ENCODE results near the gene LGALSL.

The LGALSL gene

GRCh38 chr2:64471600-64471999 is 17.6 kb downstream of the LGALSL start:
- DNase-seq (ENCODE audit: low spot score), result no peak

DNA sequence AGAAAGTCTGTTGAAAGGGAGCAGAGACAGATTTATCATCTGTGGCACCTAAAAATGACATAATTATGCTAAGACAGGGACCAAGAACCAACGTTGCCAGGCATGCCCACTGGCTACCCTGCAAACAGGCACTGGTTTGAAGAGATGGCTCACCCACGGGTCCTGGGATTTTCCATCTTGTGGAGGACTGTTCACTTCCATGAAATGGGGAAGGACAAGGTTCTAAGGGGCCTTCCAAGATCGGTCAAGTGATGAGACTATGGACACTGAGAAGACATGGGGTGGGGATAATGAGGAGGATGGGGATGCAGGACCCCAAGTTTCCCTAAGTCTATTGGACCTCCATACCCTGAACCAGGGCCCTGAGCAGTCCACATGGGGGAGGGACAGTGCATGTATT is 18.9 kb downstream of the LGALSL start:
- no peak for DNase-seq (ENCODE audit: low spot score)

- DNase-seq (ENCODE audit: low spot score), result no peak
Measured at GRCh38 chr2:64474121-64474571, 20.2 kb downstream of the LGALSL start.

DNA sequence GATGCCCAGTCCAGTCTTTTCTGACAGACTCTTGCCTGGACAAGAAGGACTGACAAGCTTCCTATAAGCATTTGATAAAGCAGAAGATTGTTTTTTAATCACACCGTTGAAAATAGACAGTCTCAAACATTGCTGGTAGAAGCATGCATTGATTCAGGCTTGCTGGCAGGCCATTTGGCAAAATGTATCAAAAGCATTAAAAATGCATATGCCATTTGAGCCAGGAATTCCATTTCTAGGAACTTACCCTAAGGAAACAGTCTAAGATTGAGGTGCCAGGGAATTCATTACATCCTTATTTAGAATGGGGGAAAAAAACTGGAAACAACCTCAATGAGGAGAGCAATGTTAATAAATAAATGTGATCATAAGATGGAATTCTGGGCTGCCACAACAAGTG is 20.7 kb downstream of the LGALSL start:
- no peak for DNase-seq (ENCODE audit: low spot score)

GRCh38 chr2:64477037-64477436 is 23.1 kb downstream of the LGALSL start:
- no peak for DNase-seq (ENCODE audit: low spot score)

GRCh38 chr2:64477979-64478378 is 24.0 kb downstream of the LGALSL start:
- DNase-seq (ENCODE audit: low spot score), result no peak

DNA sequence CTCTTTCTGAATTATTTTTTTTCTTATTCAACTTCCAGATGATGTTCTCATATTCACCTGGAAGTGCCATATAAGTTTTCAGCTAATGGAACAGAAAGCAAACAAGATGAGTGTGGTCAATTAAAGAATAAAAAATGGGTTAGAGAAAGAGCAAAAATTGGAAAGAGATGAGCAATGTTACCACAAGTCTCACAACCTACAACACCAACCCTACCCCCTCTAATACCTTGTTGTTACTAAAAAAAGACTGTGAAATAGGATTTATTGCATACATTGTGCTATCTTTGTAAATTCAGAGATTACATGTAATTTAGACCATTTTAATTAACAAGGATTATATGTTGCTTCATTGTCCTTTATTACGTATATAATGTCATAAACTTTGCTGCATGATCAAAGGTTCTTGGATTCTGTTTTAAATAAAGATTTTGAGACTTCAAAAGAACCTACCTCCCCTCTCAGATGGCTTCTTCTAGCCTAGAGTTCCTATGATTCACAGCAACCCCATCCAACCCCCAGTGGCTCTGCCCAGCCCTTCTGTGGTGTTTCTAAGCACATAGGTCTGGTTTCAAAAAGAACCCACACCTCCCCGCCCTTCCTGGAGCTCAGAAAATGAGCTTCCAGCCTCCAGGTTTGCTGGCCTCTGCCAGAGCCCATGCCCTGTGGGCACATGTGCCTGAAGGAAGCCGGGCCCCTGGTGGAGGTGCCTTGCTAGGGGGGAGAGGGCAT is 24.7 kb downstream of the LGALSL start:
- DNase-seq (ENCODE audit: low spot score), result no peak

DNA sequence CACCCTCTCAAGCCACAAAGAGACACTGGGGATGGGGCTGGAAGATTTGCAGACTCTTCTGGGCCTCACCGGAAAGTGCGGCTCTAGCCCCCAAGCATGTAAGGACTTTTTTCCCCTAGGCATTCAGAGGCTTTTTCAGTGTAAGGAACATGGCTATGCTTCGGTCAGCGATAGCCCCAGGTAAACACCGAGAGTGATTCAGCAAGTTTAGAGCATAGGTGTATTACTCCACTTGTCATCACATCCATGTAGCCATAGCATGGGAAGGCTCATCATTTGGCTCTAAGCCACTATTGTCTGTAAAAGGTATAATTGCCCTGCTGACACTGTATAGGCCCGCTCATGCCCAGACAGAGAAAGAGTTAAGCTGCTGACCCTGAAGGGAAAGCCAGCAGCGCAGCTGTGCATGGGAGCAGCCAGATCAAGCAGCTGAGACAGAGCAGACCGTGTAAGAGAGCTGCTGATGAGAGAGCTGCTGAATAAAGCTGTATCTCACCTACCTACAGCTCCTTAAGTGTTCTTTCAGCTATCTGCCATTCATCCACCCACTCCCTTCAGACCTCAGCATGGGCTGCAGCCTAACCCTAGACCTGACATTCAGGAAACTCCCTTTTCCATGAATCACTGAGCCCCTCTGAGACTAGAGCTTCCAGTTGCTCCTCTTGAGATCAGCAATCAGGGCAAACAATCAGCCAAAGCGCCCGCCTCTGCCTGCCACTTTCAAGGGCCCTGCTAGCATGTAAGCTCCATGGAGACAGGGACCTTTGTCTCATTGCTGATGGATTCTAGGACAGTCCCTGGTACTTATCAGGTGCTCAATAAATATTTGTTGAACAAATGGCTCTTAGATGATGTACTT is 25.5 kb downstream of the LGALSL start:
- no peak for DNase-seq (ENCODE audit: low spot score)

- DNase-seq (ENCODE audit: low spot score), result no peak
Measured at GRCh38 chr2:64481665-64482064, 27.7 kb downstream of the LGALSL start.

DNA sequence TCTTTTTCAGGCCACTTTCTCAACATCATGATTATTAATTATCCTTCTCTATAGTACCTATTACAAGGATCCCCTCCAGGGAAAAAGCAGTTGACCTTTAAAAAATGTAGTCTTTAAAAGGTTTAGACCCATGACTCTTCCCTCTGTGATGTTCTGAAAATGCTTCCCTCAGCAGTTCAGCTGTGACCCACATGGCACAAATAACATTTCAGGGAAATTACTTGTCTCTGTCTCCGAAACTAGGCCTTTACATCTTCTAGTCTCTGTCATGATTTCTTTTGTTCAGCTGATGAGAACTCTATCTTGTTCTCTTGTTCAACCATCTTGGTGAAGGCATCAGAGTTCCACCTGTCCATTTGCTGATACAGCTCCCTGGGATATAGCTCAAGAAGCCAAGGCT is 28.3 kb downstream of the LGALSL start:
- DNase-seq (ENCODE audit: low spot score), result no peak

- no peak for DNase-seq (ENCODE audit: low spot score)
Measured at GRCh38 chr2:64482765-64483504, 29.0 kb downstream of the LGALSL start.

DNA sequence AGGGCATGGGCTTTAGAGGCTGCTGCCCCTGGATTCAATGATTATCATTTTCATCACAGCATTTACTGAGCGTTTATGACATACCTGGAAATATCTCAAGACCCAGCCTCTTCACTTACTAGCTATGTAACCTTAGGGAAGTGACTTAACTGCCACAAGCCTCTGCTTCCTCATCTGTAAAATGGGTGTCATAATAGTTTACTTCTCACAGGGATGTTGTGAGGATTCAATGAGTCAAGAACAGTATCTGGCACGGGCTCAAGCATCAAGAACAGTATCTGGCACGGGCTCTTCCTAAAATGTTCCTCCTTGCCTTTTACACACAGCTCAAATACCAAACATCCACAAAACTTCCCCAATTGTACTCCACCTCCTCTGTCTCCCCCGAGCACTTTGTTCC is 31.4 kb downstream of the LGALSL start:
- DNase-seq (ENCODE audit: low spot score), result no peak

DNA sequence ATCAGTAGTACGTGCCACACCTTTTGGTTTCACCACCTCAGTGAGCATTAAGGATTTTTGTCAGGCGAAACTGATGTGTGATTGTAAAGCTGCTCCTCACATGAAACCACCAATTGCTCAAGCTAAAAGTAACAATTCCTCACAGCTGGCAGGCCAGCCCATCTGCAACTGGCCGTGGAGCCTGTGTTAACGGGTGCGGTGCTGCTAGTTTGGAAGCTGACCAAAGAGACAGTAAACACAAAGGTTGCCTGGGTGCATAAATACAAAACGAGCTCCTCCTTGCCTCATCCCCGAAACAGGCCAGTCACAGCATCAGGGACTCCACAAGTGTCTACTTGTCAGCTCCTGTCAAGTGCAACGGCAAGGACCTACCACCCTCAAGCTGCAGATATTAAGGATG is 32.0 kb downstream of the LGALSL start:
- no peak for DNase-seq (ENCODE audit: low spot score)

DNA sequence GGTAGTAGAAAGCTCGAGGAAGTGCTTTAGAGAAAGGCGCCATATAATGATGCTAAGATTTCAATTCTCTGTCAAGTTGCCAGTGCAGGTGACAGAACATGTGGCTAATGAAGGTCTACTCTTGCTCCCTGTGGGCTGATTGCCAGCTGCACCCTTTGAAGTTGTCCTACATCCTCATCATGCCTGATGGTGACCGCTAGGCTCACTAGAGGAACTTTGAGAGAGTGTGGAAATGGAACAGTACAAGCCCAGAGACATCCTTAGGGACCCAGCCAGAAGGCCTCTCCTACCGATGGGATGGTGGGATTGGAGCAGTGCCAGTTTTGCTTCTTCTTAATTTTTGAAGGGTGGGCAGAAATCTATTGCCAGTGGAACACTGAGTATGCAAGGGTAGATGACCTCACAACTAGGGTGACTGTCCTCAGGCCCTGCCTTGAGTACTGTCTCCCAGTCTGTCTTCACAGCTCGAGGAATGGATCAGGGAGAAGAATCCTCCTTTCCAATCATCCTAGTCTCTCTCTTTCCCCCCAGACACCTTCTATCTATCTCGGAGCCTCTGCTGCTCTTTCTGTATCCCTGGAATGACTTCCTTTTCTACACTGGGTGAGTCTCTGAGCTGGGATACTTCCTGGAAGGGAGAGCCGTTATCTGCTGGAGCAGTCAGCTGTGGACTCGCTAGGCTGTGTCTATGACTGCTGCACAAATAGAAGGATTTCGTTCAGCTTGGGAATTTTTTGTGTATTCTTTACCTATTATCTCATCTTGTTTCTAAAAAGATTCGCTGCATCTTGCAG is 33.5 kb downstream of the LGALSL start:
- no peak for DNase-seq (ENCODE audit: low spot score)

- DNase-seq (ENCODE audit: low spot score), result peak; percentile 81
Measured at GRCh38 chr2:64488050-64488974, 34.4 kb downstream of the LGALSL start.

DNA sequence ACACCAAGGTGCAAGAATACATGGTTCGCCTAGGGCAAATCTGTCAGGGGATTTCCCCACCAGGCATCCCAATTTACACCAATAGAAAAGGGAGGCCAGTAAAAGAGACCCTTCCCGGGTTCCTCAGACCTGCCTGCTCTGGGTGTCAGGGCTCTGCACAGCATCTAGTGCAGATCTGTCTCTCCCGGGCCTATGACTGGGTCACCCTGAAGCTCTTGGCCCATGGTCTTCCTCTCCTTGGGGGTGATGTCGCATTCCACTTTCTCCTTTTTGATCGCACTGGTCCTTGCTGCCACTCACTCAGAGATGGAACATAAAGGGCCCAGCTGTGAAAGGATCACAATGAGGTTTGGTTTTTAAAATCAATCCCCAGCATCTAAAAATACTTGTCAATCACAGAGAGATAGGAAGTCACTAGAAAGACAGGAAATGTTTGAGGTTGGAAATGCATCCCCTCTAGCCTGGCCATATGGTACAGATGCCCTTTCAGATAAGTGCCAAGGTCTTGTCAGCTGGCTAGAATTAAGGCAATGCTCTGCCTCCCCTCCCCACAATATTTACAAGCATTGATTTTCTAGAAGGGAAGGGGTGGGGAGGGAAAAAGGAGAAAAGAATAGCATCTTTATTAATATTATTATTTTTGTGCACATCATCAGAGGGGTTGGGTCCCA is 35.3 kb downstream of the LGALSL start:
- DNase-seq (ENCODE audit: low spot score), result no peak

GRCh38 chr2:64491426-64491825 is 37.5 kb downstream of the LGALSL start:
- no peak for DNase-seq (ENCODE audit: low spot score)

GRCh38 chr2:64492272-64492671 is 38.3 kb downstream of the LGALSL start:
- no peak for DNase-seq (ENCODE audit: low spot score)

DNA sequence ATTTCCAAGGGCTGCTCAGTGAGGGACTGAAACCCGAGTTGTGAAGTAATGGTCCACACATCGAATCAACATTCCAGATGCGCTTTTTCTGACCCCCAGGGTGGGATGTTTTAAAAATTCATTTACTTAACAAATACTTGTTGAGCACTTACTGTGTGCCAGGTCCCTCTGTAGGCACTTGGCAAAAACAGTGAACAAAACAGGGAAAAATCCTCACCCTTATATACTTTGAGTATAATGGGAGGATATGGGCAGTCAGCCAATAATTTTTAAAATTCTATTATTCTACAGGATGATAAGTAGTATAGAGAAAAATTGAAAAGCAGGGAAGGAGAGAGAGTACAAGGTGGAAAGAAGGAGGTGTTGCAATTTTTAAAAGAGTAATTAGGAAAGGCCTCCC is 38.9 kb downstream of the LGALSL start:
- no peak for DNase-seq (ENCODE audit: low spot score)

DNA sequence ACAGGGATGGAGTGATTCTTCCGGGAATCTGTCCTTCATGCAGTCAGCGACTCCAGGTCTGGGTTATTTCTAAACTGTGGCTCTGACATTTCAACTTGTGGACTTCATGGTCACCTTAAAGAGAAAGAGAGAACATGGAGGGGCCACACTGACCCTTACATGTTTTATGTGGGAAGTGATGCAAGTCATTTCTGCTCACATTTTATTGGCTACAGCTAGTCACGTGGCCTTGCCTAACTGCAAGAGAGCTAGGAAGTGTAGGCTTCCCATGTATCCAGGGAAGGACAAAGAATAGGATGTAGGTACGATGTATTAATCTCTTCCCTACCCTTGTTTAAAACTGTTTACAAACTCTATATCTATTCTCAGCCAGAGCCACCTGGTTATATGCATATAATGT is 39.8 kb downstream of the LGALSL start:
- no peak for DNase-seq (ENCODE audit: low spot score)

Data from iPS-NIHi11 (cell line).